Stimulated activated CD4-positive, alpha-beta T cell treated with anti-CD3 and anti-CD28 coated beads, TNF-alpha, amount 100 ng/mL, for 48 hours (primary cell): ENCODE results near the gene KLHL25.

ENCODE experiments used
- DNase-seq, 3 donors: peaks; one replicate each; pipeline ENCODE4 v3.0.0-alpha.2; 2020; ENCODE audit warnings: low read depth in 3 of 3

Gene KLHL25

DNA sequence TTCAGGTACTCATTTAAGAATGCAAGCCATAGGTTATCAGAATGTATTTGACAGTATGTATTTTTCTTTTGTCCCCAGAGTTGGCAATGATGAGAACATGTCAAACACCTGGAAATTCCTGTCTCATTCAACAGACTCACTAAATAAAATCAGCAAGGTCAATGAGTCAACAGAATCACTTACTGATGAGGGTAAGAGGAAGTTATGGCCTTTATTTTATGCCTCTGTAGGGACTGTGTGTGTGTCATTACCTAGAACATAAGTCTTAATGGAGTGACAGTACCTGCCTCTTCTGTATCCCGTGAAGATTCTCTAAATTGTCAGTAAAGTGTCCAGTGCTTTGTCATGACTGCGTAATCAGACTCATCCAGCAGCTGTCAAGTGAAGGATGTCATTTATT lies 77.5 kb downstream of the KLHL25 start:
- DNase-seq: no peak

DNA sequence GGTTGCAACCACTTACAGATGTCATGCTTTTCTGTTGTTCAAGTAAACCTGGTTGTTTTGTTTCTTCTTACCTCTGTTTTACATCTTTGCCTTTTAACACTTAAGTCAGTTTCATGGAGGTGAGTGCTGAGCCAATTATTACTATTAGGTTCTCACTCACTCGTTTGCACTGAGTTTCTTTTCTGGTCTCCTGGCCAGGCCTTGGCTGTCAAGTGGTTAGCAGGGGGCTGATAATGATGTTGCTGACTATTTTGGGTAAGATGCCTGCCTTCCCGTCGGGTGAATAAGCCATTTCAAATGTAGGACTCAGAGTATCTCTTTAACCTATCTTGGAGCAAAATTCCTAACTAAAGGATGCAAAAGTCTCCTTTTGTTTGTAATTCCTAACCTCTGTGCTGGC lies 78.5 kb downstream of the KLHL25 start:
- DNase-seq: no peak

DNA sequence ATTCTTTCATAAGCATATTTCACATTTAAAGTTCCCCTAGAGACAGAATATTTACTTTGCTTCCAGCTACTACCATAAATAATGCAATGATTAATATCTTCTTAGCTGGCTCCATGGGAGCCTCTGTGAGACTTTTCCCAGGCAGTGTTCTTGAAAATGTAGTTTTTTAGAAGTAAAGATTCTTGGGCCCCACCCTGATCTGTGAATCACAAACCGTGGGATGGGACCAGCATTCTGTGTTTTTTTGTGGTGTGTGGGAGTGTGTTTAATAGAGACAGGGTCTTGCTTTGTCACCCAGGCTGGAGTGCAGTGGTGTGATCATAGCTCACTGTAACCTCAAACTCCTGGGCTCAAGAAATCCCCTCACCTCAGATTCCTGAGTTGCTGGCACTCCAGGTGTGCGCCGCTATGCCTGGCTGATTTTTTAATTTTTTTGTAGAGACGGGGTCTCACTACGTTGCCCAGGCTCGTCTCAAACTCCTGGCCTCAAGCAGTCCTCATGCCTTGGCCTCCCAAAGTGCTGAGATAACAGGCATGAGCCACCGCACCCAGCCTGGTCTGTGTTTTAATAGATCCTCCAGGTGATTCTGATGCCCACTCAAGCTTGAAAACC lies 83.0 kb downstream of the KLHL25 start:
- no peak for DNase-seq

DNA sequence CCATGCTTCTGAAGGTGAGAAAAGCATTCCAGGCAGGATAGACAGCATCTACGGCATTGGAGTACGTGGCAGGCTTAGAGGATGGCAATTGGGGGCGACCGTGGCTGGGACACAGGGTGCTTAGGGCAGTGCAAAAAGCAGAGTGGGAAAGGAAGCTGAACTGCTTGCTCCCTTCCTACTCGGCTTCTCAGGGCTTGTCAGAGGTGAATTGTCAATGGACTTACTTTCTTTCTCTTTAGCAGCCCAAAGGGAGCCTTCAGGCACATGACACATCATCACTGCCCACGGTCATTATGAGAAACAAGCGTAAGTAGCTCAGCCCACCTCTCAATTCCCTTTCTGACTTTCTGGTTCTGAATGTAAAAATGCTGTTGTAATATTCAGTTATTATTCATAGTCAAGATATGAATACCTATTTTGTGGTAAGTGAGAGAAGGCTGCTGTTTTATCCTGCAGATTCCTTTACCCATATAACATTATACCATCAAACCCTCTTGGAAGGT lies 84.3 kb downstream of the KLHL25 start:
- no peak for DNase-seq
